ENCODE results near the gene TMEM150B.

The TMEM150B gene

GRCh38 chr19:55305491-55305890, 19.6 kb downstream of the TMEM150B start:
- peak; percentile 72 for DNase-seq (ENCODE audit: low spot score)

GRCh38 chr19:55304980-55305379, 20.2 kb downstream of the TMEM150B start:
- DNase-seq (ENCODE audit: low spot score) = no peak

GRCh38 chr19:55304279-55304978, 20.7 kb downstream of the TMEM150B start:
- peak; percentile 74 for DNase-seq (ENCODE audit: low spot score)

GRCh38 chr19:55303477-55303876, 21.7 kb downstream of the TMEM150B start:
- DNase-seq (ENCODE audit: low spot score) = no peak

- no peak for DNase-seq (ENCODE audit: low spot score)
Observed at GRCh38 chr19:55302318-55302703, 22.8 kb downstream of the TMEM150B start.

- DNase-seq (ENCODE audit: low spot score) = peak; percentile 79
Observed at GRCh38 chr19:55301459-55302317, 23.5 kb downstream of the TMEM150B start.

GRCh38 chr19:55300886-55301458, 24.2 kb downstream of the TMEM150B start:
- no peak for DNase-seq (ENCODE audit: low spot score)

GRCh38 chr19:55299991-55300390, 25.1 kb downstream of the TMEM150B start:
- DNase-seq (ENCODE audit: low spot score) = no peak

GRCh38 chr19:55297267-55297666, 27.9 kb downstream of the TMEM150B start:
- no peak for DNase-seq (ENCODE audit: low spot score)

- DNase-seq (ENCODE audit: low spot score) = peak; percentile 74
Observed at GRCh38 chr19:55289117-55289796, 35.9 kb downstream of the TMEM150B start.

- no peak for DNase-seq (ENCODE audit: low spot score)
Observed at GRCh38 chr19:55287361-55288079, 37.6 kb downstream of the TMEM150B start.

GRCh38 chr19:55285229-55285890, 39.8 kb downstream of the TMEM150B start:
- no peak for DNase-seq (ENCODE audit: low spot score)

- DNase-seq (ENCODE audit: low spot score) = no peak
Observed at GRCh38 chr19:55284405-55285058, 40.6 kb downstream of the TMEM150B start.

- DNase-seq (ENCODE audit: low spot score) = peak; percentile 83
Observed at GRCh38 chr19:55283548-55284377, 41.4 kb downstream of the TMEM150B start, which contains the start of gene BRSK1. TSS of gene BRSK1 (plus strand) at chr19:55283997. CDS start at chr19:55284443, 446 bp downstream.

GRCh38 chr19:55279770-55280643, 45.1 kb downstream of the TMEM150B start, which contains the start of gene HSPBP1:
TSS of gene HSPBP1 (minus strand) at chr19:55280110. CDS start at chr19:55279608, 502 bp downstream.
- peak; percentile 97 for DNase-seq (ENCODE audit: low spot score)

GRCh38 chr19:55279340-55279739, 45.8 kb downstream of the TMEM150B start:
- no peak for DNase-seq (ENCODE audit: low spot score)

- no peak for DNase-seq (ENCODE audit: low spot score)
Observed at GRCh38 chr19:55278391-55279135, 46.6 kb downstream of the TMEM150B start.

- DNase-seq (ENCODE audit: low spot score) = no peak
Observed at GRCh38 chr19:55277494-55277893, 47.6 kb downstream of the TMEM150B start.
